Erythroblast (primary cell): ENCODE data around the gene MT1B.
"Not testable (repeated sequence)": the region's sequence is repeated elsewhere in the genome, so short reads cannot be mapped to it uniquely, and the experiment has no call there.

Source experiments
- GATA1 ChIP-seq: IDR thresholded peaks from 2 replicates; pipeline ENCODE4 v1.6.1; 2011; ENCODE audit warnings: low read depth, mild to moderate bottlenecking, control low read depth, low read length, moderate library complexity
- POLR2A ChIP-seq: IDR thresholded peaks from 2 replicates; pipeline ENCODE4 v1.6.1; 2011; ENCODE audit warnings: mild to moderate bottlenecking, low read length

- TF ChIP-seq POLR2A, GATA1: not testable (repeated sequence)
These were observed 20.0 kb downstream of the MT1B start for GRCh38 chr16:56671691-56672090.
